HG03378 (cell line): Measurements from ENCODE around the gene PCDH20.
"Not testable (repeated sequence)": the region's sequence is repeated elsewhere in the genome, so short reads cannot be mapped to it uniquely, and the experiment has no call there.

Source experiments
- ATAC-seq: cut with Tn5 transposase; IDR thresholded peaks from one replicate; pipeline ENCODE4 v1.9.1; 2021; ENCODE audit warnings: mild to moderate bottlenecking, moderate library complexity; ENCODE audit not compliant: unreplicated experiment

Gene PCDH20, protein sequence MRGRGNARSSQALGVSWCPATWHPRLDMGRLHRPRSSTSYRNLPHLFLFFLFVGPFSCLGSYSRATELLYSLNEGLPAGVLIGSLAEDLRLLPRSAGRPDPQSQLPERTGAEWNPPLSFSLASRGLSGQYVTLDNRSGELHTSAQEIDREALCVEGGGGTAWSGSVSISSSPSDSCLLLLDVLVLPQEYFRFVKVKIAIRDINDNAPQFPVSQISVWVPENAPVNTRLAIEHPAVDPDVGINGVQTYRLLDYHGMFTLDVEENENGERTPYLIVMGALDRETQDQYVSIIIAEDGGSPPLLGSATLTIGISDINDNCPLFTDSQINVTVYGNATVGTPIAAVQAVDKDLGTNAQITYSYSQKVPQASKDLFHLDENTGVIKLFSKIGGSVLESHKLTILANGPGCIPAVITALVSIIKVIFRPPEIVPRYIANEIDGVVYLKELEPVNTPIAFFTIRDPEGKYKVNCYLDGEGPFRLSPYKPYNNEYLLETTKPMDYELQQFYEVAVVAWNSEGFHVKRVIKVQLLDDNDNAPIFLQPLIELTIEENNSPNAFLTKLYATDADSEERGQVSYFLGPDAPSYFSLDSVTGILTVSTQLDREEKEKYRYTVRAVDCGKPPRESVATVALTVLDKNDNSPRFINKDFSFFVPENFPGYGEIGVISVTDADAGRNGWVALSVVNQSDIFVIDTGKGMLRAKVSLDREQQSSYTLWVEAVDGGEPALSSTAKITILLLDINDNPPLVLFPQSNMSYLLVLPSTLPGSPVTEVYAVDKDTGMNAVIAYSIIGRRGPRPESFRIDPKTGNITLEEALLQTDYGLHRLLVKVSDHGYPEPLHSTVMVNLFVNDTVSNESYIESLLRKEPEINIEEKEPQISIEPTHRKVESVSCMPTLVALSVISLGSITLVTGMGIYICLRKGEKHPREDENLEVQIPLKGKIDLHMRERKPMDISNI

DNA sequence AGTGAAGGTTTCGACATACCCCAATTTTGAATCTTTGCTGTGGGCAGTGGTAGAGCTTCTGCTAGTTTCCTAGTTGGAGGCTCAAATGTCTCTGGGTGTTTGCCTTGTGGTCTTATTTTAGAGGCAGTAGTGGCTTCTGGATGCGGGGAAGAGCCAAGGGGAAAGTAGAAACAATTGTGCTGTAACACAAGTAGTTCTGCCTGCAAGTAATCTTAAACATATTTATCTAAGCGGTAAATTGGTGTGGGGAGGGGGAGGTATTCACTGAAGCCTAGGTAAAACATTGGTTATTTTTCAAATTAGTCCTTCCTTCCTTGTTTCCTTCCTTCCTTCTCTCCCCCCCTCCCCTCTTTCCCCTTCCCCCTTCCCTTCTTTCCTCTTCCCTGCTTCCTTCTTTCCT lies at the start of gene PCDH20:
Gene PCDH20, minus strand, starts transcription at position 101 of the 400 bp plus-strand sequence. CDS start 691 bp downstream, outside the sequence.
- ATAC-seq, result no peak

GRCh38 chr13:61463024-61463423 lies 47.4 kb upstream of the PCDH20 start:
- no peak for ATAC-seq

- no peak for ATAC-seq
These were observed 37.5 kb upstream of the PCDH20 start for GRCh38 chr13:61453121-61453520.

- no peak for ATAC-seq
These were observed 16.4 kb upstream of the PCDH20 start for GRCh38 chr13:61432029-61432428.

GRCh38 chr13:61423915-61424314 lies 8.3 kb upstream of the PCDH20 start:
- no peak for ATAC-seq

DNA sequence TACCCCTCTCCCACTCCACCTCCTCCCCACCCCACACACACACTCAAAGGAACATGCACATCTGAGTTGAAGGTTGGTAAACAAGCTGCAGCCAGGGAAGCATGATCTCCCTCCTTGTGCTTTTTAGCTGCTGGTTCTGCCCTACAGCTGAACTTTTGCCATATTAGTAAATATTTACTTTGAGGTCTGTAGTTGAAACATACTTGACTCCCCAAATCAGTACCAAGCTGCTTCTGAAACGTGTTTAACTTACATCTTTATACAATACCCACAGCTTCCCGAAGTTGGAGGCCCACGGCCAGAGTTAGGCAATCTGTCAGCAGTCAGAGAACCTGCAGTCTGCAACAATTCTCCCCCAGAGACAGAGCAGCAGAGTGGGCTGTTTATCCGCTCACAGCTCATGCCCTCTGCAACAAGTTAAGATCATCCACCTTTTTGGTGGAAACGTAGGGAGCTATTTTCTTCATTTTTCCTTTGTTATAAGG lies 1.5 kb upstream of the PCDH20 start:
- ATAC-seq, result no peak

DNA sequence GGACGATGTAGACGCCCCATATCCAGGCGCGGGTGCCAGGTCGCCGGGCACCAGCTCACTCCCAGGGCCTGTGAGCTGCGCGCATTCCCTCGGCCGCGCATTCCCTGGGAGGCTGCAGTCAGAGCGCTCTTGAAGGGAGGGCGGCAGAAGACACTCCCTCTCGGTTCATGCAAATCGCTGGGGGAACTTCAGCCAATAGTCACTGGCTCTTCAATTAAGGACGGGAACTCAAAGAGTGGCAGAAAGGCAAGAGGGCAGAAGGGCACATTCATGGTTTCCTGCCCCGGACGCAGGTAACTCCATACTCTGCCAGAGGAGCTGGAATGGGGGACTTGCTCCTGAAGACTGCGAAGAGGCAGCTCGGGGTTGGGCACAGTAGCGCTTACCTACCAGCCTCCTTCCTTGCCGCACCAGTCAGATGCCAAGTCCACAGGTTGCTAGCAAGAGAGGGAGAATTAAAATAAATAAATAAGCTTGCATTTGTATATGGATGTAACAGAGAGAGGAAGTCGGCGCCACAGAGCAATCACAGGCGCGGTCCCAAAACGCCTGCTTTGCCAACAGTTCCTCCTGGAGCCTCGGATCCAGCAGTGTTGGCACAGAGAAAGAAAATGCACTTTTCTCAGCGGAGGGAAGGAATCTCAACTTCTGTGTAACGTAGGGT lies 459 bp downstream of the PCDH20 start:
- ATAC-seq, result no peak

DNA sequence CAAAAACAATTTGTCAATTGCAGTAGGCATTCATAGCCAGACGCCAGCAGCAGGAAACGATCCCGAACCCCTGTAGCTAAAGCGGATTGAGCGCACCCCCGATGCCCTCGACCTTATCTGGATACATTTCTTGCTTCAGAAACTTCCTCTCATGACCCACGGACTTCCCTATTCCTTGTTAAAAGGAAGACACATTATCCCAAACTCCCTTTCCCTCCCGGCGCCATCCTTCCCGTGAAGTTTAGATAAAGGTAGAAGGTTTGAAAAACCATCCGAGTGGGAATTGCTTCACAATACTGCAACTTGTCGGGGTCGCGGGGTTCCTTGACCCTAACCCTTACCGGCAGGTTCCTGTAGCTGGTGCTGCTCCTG lies 977 bp downstream of the PCDH20 start:
- no peak for ATAC-seq

- no peak for ATAC-seq
These were observed 1.8 kb downstream of the PCDH20 start for GRCh38 chr13:61413572-61414535.

DNA sequence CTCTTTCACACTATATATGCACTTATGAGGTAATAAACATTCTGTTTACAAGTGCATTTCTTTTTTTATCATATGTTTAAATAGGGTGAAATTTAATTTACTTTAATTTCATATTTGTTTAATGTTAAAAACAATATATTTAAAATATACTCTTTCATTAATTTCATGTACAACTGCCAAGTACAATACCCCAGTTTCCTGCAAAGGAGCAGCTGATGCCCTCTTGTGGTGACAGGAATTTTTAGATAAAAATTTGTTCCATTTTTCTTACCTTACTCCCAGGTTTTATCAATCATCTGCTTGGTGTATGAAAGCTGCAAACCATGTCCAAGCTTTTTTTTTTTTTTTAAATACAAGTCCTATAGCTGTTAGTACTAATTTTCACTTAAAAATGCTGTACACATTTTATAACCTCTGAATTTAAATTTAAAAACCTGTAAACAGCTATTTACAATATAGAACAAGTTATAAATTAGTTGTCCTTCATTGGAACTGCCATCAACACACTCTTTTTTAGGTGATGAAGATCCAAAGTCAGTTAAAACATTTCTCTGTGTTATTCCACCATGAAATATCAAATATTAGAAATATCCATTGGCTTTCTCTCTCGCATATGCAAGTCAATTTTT lies 4.9 kb downstream of the PCDH20 start:
- no peak for ATAC-seq

DNA sequence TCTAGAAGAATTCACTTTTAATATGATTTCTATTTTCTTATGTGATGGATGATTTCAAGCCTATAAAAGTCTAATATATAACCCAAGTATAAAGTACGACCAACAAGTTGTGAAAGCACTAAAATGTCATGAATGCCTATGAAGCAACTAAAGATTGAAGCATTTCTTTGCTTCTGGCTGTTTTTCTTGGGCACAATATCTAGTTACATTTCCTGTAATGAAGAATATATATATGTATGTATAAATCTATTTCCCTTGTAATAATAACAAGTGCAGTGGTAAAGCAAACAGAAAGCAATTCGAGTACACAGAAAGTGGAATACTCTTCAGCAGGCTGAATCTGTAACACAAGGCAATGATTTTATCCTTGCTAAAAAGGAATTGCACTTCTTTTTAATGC lies 5.4 kb downstream of the PCDH20 start:
- no peak for ATAC-seq

DNA sequence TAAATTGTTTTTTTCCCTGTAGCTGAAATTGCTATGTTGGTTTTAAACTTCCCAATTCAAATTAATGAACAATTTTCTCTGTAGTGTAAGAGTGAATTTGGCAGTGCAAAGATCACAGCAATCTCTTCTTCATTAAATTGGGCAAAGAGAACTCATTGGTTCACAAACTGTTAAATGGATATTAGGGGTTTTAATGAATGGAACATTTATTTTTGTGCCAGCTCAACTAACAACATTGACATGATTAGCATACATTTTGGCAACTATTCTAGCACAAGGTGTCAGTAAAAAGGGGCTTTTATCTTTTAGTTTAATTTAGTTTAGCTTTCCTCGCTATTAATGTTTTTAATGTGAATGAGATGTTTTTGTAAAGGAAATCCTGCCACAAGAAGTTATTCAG lies 7.1 kb downstream of the PCDH20 start:
- no peak for ATAC-seq

- ATAC-seq, result no peak
These were observed 9.4 kb downstream of the PCDH20 start for GRCh38 chr13:61406275-61406674.

DNA sequence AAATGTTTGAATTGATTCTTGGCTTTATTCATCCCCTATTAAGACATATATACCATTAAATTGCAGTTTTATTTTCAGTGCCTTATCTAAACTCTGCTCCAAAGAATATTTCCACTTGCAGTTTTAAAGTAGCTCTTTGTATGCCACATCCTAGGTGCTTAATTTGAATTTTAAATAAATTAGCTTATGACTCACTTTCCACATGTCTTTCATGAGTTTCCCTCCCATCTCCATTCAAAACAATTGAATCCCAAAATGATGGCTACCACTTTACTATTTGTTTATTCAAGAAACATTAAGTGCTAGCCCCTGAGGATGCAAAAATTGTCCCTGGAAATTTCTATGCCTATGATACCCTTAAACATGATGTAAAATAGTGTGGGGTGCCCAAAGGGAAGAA lies 19.5 kb downstream of the PCDH20 start:
- ATAC-seq, result no peak

DNA sequence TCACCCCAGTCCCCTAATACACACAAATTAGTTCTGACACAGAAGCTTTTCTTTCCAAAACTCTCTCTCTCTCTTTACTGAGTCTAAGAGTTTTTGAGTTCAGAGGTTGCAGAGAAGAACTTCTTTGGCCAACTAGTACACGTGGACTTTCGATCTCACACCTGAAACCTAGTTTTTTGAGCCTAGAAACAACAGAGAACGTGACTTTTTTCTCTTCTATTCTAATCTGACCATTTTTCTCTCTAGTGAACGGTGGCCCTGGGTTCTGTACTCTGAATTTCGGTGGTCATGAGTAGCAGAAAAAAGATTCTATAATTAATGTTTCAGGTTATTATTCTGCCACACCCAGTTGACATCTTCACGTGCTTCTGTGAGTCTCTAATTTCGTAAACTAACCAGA lies 24.2 kb downstream of the PCDH20 start:
- ATAC-seq, result no peak

GRCh38 chr13:61387694-61388093 lies 28.0 kb downstream of the PCDH20 start:
- ATAC-seq, result no peak

GRCh38 chr13:61383111-61383510 lies 32.5 kb downstream of the PCDH20 start:
- no peak for ATAC-seq

DNA sequence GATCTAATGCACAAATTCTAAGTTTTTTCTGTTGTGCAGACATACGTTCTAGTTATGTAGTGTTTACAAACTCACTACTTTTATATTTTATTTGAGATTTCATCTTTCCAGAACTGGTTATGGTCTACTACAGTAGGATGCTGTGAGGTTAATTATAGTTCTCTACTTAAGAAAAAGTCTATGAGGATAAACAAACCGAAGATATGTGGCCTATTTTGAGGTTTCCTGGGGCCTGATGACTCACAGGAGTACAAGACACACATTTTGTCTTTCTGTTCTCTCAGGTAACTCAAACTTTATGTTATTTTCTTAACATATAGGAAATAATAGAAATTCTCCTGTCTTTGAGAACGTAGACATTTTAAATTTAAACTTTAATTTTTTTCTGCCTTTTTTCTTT lies 45.1 kb downstream of the PCDH20 start:
- no peak for ATAC-seq

GRCh38 chr13:61364690-61365089 lies 51.0 kb downstream of the PCDH20 start:
- ATAC-seq, result not testable (repeated sequence)

DNA sequence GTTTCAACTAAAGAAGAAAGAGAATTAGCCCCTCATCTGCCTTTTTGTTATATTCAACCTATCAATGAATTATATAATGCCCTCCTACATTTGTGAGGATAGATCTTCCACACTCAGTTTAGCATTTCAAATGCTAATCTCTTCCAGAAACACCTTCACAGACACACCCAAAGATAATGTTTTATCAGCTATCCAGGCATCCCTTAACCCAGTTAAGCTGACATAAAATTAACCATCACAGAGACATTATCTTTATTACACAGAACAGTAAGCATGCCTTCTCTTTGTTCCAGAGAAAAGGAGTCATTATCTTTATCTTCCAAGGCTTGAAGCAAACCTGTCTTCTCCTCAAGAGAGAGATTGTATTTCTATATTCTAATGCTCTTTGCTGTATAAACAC lies 53.1 kb downstream of the PCDH20 start:
- ATAC-seq, result no peak
